Sigmoid colon (tissue), 4 donors: ENCODE measurements around the gene MARS1.

ENCODE experiments used
- CTCF ChIP-seq, 4 experiments: fragments of 450-650 bp in 3 of 4; fragments of 200-600 bp in 1 of 4; IDR thresholded peaks; one replicate each; pipeline ENCODE4 v1.5.1; 2016 to 2019; ENCODE audit warnings: antibody characterized with exemption in 4 of 4, mild to moderate bottlenecking in 3 of 4, moderate library complexity in 2 of 4
- EP300 ChIP-seq, 4 donors: sonication (generic); formaldehyde crosslinking; IDR thresholded peaks; one replicate each; pipeline ENCODE4 v1.6.1; 2017; ENCODE audit warnings: antibody characterized with exemption in 4 of 4
- POLR2A ChIP-seq, 2 donors: fragments of 450-650 bp; IDR thresholded peaks; one replicate each; pipeline ENCODE4 v1.6.1; 2016; ENCODE audit warnings: antibody characterized with exemption in 2 of 2, mild to moderate bottlenecking in 2 of 2, moderate library complexity in 2 of 2
- POLR2AphosphoS5 ChIP-seq, 4 donors: sonication (generic); formaldehyde crosslinking; IDR thresholded peaks; one replicate each; pipeline ENCODE4 v1.6.1; 2017; ENCODE audit warnings: antibody characterized with exemption in 4 of 4

GRCh38 chr12:57515408-57515933 lies 27.6 kb downstream of the MARS1 start:
- TF ChIP-seq CTCF (IDR thresholded peaks at IDR 0.05), result no peak
- TF ChIP-seq POLR2AphosphoS5 (IDR thresholded peaks at IDR 0.05), result no peak
- TF ChIP-seq POLR2A (IDR thresholded peaks at IDR 0.05), result no peak
- TF ChIP-seq EP300 (IDR thresholded peaks at IDR 0.05), result no peak
